IPS-NIHi11 (cell line): ENCODE results near the gene SPANXN3.
"Not testable (repeated sequence)": the region's sequence is repeated elsewhere in the genome, so short reads cannot be mapped to it uniquely, and the experiment has no call there.

Experiments used
- DNase-seq: peaks from one replicate; pipeline ENCODE4 v3.0.0; 2012; ENCODE audit warnings: mixed read lengths, low spot score

Gene SPANXN3, protein sequence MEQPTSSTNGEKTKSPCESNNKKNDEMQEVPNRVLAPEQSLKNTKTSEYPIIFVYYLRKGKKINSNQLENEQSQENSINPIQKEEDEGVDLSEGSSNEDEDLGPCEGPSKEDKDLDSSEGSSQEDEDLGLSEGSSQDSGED

GRCh38 chrX:143517375-143517774 is at the start of gene SPANXN3:
Gene SPANXN3, minus strand, starts transcription at chrX:143517475. Its CDS starts 84 bp downstream, at chrX:143517391.
- not testable (repeated sequence) for DNase-seq

DNA sequence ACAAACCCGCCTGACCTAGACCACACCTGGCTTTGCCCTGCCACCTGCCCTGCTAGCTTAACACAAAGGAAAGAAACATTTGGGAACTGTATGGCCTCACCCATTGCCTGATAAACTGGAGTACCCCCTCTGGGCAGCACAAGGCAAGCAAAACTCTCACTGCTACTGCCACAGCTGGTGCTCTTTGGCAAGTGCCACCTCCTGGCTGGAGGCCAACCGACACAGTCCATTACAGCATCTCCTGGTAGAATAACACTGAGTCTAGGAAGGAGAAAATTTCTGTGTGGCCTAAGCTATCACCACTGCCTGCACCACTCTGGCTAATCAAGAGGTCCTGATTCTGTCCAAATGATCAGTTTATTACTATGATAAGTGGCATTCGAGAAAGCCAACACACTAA is 18.9 kb upstream of the SPANXN3 start:
- no peak for DNase-seq

DNA sequence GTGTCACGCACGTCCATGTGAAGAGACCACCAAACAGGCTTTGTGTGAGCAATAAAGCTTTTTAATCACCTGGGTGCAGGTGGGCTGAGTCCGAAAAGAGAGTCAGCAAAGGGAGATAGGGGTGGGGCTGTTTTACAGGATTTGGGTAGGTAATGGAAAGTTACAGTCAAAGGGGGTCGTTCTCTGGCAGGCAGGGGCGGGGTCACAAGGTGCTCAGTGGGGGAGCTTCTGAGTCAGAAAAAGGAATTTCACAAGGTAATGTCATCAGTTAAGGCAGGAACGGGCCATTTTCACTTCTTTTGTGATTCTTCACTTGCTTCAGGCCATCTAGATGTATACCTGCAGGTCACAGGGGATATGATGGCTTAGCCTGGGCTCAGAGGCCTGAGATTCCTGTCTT is 15.1 kb downstream of the SPANXN3 start:
- not testable (repeated sequence) for DNase-seq

- no peak for DNase-seq
Observed at GRCh38 chrX:143500751-143501150, 16.5 kb downstream of the SPANXN3 start.

- no peak for DNase-seq
Observed at GRCh38 chrX:143486105-143486504, 31.2 kb downstream of the SPANXN3 start.

DNA sequence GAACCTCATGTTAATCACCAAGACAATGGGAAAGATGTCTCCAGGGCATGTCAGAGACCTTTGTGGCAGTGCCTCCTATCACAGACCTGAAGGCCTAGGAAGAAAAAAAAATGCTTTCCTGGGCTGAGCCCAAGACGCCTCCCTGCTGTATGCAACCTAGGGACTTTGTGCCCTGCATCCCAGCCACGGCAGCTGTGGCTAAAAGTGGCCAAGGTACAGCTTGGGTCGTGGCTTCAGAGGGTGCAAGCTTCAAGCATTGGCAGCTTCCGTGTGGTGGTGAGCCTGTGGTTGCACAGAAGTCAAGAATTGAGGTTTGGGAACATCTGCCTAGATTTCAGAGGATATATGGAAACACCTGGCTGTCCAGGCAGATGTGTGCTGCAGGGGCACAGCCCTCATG is 40.5 kb downstream of the SPANXN3 start:
- DNase-seq = no peak

GRCh38 chrX:143472347-143472938 is 44.8 kb downstream of the SPANXN3 start:
- no peak for DNase-seq

GRCh38 chrX:143466130-143466529 is 51.1 kb downstream of the SPANXN3 start:
- DNase-seq = no peak

- DNase-seq = no peak
Observed at GRCh38 chrX:143462696-143463095, 54.6 kb downstream of the SPANXN3 start.

GRCh38 chrX:143461606-143462005 is 55.7 kb downstream of the SPANXN3 start:
- DNase-seq = peak; percentile 3
